Vagina (tissue), 2 donors: ENCODE results near the gene GNG8.

ENCODE experiments used
- CTCF ChIP-seq, 3 experiments: fragments of 450-650 bp in 2 of 3; fragments of 200-600 bp in 1 of 3; sonication (generic) in 1 of 3; IDR thresholded peaks; one replicate each; pipeline ENCODE4 v1.5.1; 2017 to 2019; ENCODE audit warnings: antibody characterized with exemption in 3 of 3, mild to moderate bottlenecking in 2 of 3, moderate library complexity in 2 of 3
- POLR2A ChIP-seq, 2 donors: fragments of 450-650 bp; IDR thresholded peaks; one replicate each; pipeline ENCODE4 v1.6.1; 2017; ENCODE audit warnings: antibody characterized with exemption in 2 of 2, mild to moderate bottlenecking in 2 of 2, moderate library complexity in 2 of 2
- POLR2AphosphoS5 ChIP-seq, 2 donors: sonication (generic); formaldehyde crosslinking; IDR thresholded peaks; one replicate each; pipeline ENCODE4 v1.9.0; 2017; ENCODE audit warnings: antibody characterized with exemption in 2 of 2, mild to moderate bottlenecking in 2 of 2, low read depth in 1 of 2; ENCODE audit not compliant: insufficient read depth in 1 of 2

GRCh38 chr19:46608178-46608577, 27.8 kb downstream of the GNG8 start:
- TF ChIP-seq CTCF (IDR thresholded peaks at IDR 0.05) (no peak), POLR2AphosphoS5 (IDR thresholded peaks at IDR 0.05; ENCODE audit: insufficient read depth in 1 of 2, low read depth in 1 of 2) (no peak), POLR2A (IDR thresholded peaks at IDR 0.05) (no peak)
